Measurements from ENCODE around the gene ANXA2R. TPM values are rescaled to one million over a fixed set of nuclear protein-coding genes. Genes with fewer than 3 reads are reported as not detected.
A peak's percentile ranks its signal among the peaks of the same experiment; 100 is the strongest.
"Not testable (repeated sequence)": the region's sequence is repeated elsewhere in the genome, so short reads cannot be mapped to it uniquely, and the experiment has no call there.

Gene ANXA2R
- total RNA-seq, 1 experiment from 2014 or later = 0.20 TPM

DNA sequence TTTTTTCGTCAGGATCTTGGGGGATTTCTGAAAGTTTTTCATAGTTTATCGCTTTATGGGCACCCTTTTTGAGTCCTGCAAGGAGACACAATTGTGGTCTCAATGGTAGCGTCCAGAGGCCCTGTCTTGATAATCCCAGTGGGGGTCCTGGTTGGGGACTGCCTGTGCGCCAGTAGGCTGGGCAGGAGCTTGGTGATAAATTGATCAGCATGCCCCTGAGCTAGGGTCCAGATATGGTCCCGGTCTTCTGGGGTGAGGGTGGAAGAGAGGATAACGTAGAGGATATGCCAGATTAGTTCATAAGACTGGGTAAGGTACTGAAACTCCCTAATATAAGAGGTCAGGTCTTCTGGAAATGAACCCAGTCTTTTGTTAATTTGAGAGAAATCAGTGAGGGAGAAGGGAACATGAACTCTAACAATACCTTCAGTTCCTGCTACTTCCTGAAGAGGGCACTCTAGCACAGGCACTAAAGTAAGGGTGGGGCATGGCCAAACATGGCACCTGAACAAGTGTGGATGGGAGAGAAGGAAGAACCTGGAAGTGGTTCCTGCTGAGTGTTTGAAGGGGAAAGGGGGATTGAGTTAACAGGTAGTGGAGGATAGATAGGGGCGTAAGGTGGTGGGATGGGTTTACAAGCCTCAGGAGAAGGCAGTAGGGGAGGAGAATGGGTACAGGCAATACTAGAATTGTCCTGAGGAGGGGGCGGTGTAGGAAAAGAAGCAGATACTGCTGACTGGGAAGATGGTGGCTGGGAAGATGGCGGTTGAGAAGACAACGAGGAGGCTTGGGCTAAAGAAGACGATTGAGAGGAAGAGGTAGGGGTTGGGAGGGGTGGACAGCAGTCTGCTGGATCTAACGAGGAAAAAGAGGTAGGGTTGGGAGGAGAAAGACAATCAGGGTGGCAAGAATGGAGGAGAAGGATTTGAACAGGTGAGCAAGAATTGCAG lies 33.8 kb upstream of the ANXA2R start:
- Mint-ChIP-seq H3K4me3 (no peak overlapping the region), H3K36me3 (ENCODE audit: insufficient read depth in 1 of 3, low read depth in 3 of 3) (peaks cover 10 to 29% (median 27%) of the 10 kb centered on the region in 3 experiments; a peak in 6 of 7 replicates), H3K4me1 (peaks cover 3% of the 10 kb centered on the region in 2 experiments), H3K9me3 (no peaks in the 10 kb centered on the region; a peak in 1 of 5 replicates), H3K27me3 (ENCODE audit: low read depth) (no peaks in the 10 kb centered on the region), H3K27ac (peak overlapping the region in 1 of 3 experiments; percentile 10; a peak in 1 of 7 replicates)
- Histone ChIP-seq H2AFZ (ENCODE audit: low read length) (no peak overlapping the region), H2BK12ac (ENCODE audit: insufficient read length, low read depth, low read length) (no peak overlapping the region), H2BK15ac (ENCODE audit: low read depth, low read length) (no peak overlapping the region), H2BK5ac (ENCODE audit: insufficient read length, low read length) (no peak overlapping the region), H4K5ac (ENCODE audit: insufficient read length, low read depth, low read length) (no peak overlapping the region), H3K23ac (ENCODE audit: insufficient read length, low read depth, low read length) (no peak overlapping the region), H3K4me2 (ENCODE audit: insufficient read depth, insufficient read length, low read length) (no peak overlapping the region), H3K9me3 (ENCODE audit: control insufficient read depth, low read depth, low read length) (no peaks in the 10 kb centered on the region), H4K91ac (ENCODE audit: insufficient read length, low read depth, low read length) (no peak overlapping the region), H3K9ac (ENCODE audit: extremely low read depth, insufficient read length, low read length) (no peak overlapping the region), H3K4ac (ENCODE audit: low read depth, low read length) (no peak overlapping the region), H4K8ac (replicated peaks; ENCODE audit: insufficient read length, low read depth, low read length) (no peak overlapping the region), H2BK120ac (ENCODE audit: low read depth, low read length, poor library complexity, severe bottlenecking) (no peak overlapping the region), H3K14ac (ENCODE audit: insufficient read depth, low read length) (no peak overlapping the region), H3K27ac (ENCODE audit: insufficient read length, low read depth, low read length) (no peak overlapping the region), H3K23me2 (ENCODE audit: insufficient read length, low read depth, low read length, poor library complexity, severe bottlenecking) (no peaks in the 10 kb centered on the region), H3T11ph (ENCODE audit: low read length) (no peak overlapping the region), H2BK20ac (ENCODE audit: low read depth, low read length, poor library complexity, severe bottlenecking) (no peak overlapping the region), H3K18ac (ENCODE audit: insufficient read length, low read depth, low read length) (no peak overlapping the region), H3K4me1 (ENCODE audit: insufficient read depth, low read length) (no peaks in the 10 kb centered on the region; the same call in 1 of the 2 replicates), H3K27me3 (ENCODE audit: insufficient read depth, low read length) (no peaks in the 10 kb centered on the region), H3K79me2 (ENCODE audit: insufficient read depth, low read length) (no peaks in the 10 kb centered on the region), H2AK5ac (ENCODE audit: insufficient read length, low read length) (no peak overlapping the region), H3K79me1 (ENCODE audit: insufficient read depth, low read depth, low read length, poor library complexity, severe bottlenecking) (no peaks in the 10 kb centered on the region), H4K20me1 (ENCODE audit: control insufficient read depth, insufficient read depth, insufficient read length) (no peaks in the 10 kb centered on the region), H3K56ac (ENCODE audit: insufficient read length, low read depth, low read length) (no peak overlapping the region)
- WGBS (ENCODE audit: extremely low coverage, insufficient read length, low lambda C conversion rate) = no CpG with 5 or more reads among the region's 12 CpGs
- DNase-seq = peak; percentile 53
- TF ChIP-seq, protein P1, sequence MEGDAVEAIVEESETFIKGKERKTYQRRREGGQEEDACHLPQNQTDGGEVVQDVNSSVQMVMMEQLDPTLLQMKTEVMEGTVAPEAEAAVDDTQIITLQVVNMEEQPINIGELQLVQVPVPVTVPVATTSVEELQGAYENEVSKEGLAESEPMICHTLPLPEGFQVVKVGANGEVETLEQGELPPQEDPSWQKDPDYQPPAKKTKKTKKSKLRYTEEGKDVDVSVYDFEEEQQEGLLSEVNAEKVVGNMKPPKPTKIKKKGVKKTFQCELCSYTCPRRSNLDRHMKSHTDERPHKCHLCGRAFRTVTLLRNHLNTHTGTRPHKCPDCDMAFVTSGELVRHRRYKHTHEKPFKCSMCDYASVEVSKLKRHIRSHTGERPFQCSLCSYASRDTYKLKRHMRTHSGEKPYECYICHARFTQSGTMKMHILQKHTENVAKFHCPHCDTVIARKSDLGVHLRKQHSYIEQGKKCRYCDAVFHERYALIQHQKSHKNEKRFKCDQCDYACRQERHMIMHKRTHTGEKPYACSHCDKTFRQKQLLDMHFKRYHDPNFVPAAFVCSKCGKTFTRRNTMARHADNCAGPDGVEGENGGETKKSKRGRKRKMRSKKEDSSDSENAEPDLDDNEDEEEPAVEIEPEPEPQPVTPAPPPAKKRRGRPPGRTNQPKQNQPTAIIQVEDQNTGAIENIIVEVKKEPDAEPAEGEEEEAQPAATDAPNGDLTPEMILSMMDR (conservative IDR thresholded peaks at IDR 0.05) = peak; percentile 81

DNA sequence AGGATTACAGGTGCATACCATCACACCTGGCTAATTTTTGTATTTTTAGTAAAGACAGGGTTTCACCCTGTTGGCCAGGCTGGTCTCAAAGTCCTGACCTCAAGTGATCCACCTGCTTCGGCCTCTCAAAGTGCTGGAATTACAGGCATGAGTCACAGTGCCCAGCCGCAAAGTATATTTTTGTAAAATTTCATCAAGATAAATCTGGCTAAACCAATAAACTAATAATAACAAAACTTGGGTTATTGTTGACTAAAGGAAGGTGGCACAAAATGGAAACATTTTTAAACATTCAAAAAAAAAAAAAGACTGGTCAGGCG lies 29.2 kb upstream of the ANXA2R start:
- DNase-seq; H4K91ac ChIP-seq (ENCODE audit: insufficient read length, low read depth, low read length); H3K23ac ChIP-seq (ENCODE audit: insufficient read length, low read depth, low read length); H4K20me1 ChIP-seq (ENCODE audit: control insufficient read depth, insufficient read depth, insufficient read length); H2BK5ac ChIP-seq (ENCODE audit: insufficient read length, low read length); H3K27ac ChIP-seq (ENCODE audit: insufficient read length, low read depth, low read length); H3K79me1 ChIP-seq (ENCODE audit: insufficient read depth, low read depth, low read length, poor library complexity, severe bottlenecking); H3K9me3 ChIP-seq (ENCODE audit: control insufficient read depth, low read depth, low read length); H3T11ph ChIP-seq (ENCODE audit: low read length); H3K27ac Mint-ChIP-seq; H3K79me2 ChIP-seq (ENCODE audit: insufficient read depth, low read length); H3K18ac ChIP-seq (ENCODE audit: insufficient read length, low read depth, low read length); H4K8ac ChIP-seq (replicated peaks; ENCODE audit: insufficient read length, low read depth, low read length); H3K14ac ChIP-seq (ENCODE audit: insufficient read depth, low read length); H3K9me3 Mint-ChIP-seq; H2BK15ac ChIP-seq (ENCODE audit: low read depth, low read length); H3K4me3 Mint-ChIP-seq; H2AK5ac ChIP-seq (ENCODE audit: insufficient read length, low read length); H3K56ac ChIP-seq (ENCODE audit: insufficient read length, low read depth, low read length); H2BK120ac ChIP-seq (ENCODE audit: low read depth, low read length, poor library complexity, severe bottlenecking); H4K5ac ChIP-seq (ENCODE audit: insufficient read length, low read depth, low read length); H3K27me3 ChIP-seq (ENCODE audit: insufficient read depth, low read length); H3K4me2 ChIP-seq (ENCODE audit: insufficient read depth, insufficient read length, low read length); H2AFZ ChIP-seq (ENCODE audit: low read length); H3K27me3 Mint-ChIP-seq (ENCODE audit: low read depth); H3K9ac ChIP-seq (ENCODE audit: extremely low read depth, insufficient read length, low read length); H2BK20ac ChIP-seq (ENCODE audit: low read depth, low read length, poor library complexity, severe bottlenecking); H3K4ac ChIP-seq (ENCODE audit: low read depth, low read length); H2BK12ac ChIP-seq (ENCODE audit: insufficient read length, low read depth, low read length); H3K4me1 ChIP-seq (ENCODE audit: insufficient read depth, low read length): not testable (repeated sequence)
- whole genome bisulfite sequencing (ENCODE audit: extremely low coverage, insufficient read length, low lambda C conversion rate) = no CpG with 5 or more reads among the region's 3 CpGs
- H3K36me3 Mint-ChIP-seq (ENCODE audit: insufficient read depth in 1 of 3, low read depth in 3 of 3) = peaks cover 10 to 21% (median 20%) of the 10 kb centered on the region in 3 experiments
- peaks cover 29% of the 10 kb centered on the region for H3K23me2 ChIP-seq (ENCODE audit: insufficient read length, low read depth, low read length, poor library complexity, severe bottlenecking)
- peaks cover 19 to 21% of the 10 kb centered on the region in 2 experiments for H3K4me1 Mint-ChIP-seq

All from H9 (cell line).